GM12874 (cell line): ENCODE data around the gene KCNJ11.

Experiments
- CTCF ChIP-seq: IDR thresholded peaks from 2 replicates; pipeline ENCODE4 v1.5.1; 2011; ENCODE audit warnings: low read depth, mild to moderate bottlenecking, control low read depth, low read length, moderate library complexity; ENCODE audit not compliant: insufficient read depth

Gene KCNJ11

GRCh38 chr11:17428261-17428660, 39.8 kb upstream of the KCNJ11 start:
- TF ChIP-seq CTCF = no peak

- no peak for TF ChIP-seq CTCF
Measured at GRCh38 chr11:17423533-17424310, 35.3 kb upstream of the KCNJ11 start.

- TF ChIP-seq CTCF = no peak
Measured at GRCh38 chr11:17421781-17422180, 33.3 kb upstream of the KCNJ11 start.

- TF ChIP-seq CTCF = no peak
Measured at GRCh38 chr11:17418444-17419081, 30.1 kb upstream of the KCNJ11 start.

GRCh38 chr11:17416492-17416891, 28.0 kb upstream of the KCNJ11 start:
- no peak for TF ChIP-seq CTCF

- TF ChIP-seq CTCF = no peak
Measured at GRCh38 chr11:17415523-17416104, 27.2 kb upstream of the KCNJ11 start.

- TF ChIP-seq CTCF = no peak
Measured at GRCh38 chr11:17414992-17415391, 26.5 kb upstream of the KCNJ11 start.
